Liver (tissue), 9 donors: ENCODE results near the gene VAMP4. TPM values are rescaled to one million over a fixed set of nuclear protein-coding genes. Genes with fewer than 3 reads are reported as not detected.

Source experiments
- DNase-seq: peaks from one replicate; pipeline ENCODE4 v3.0.0-alpha.2; 2017; ENCODE audit warnings: low spot score
- H3K27ac ChIP-seq, 2 donors: one replicate each; pipeline ENCODE4 v1.7.0; 2013; ENCODE audit warnings: inconsistent platforms in 2 of 2, low read length in 2 of 2, control low read depth in 1 of 2, low read depth in 1 of 2, mild to moderate bottlenecking in 1 of 2
- H3K27me3 ChIP-seq, 4 donors: one replicate each; pipeline versions ENCODE4 v1.6.1 to v1.7.0; 2013; ENCODE audit warnings: low read length in 3 of 4, inconsistent platforms in 1 of 4, mild to moderate bottlenecking in 1 of 4, moderate library complexity in 1 of 4; ENCODE audit not compliant: control insufficient read depth in 4 of 4, insufficient read depth in 4 of 4
- H3K36me3 ChIP-seq, 4 donors: one replicate each; pipeline versions ENCODE4 v1.6.1 to v1.7.0; 2013; ENCODE audit warnings: low read length in 3 of 4, mild to moderate bottlenecking in 3 of 4, low read depth in 1 of 4, moderate library complexity in 1 of 4; ENCODE audit not compliant: control insufficient read depth in 4 of 4, insufficient read depth in 3 of 4
- H3K4me1 ChIP-seq, 4 donors: one replicate each; pipeline versions ENCODE4 v1.6.1 to v1.7.0; 2013; ENCODE audit warnings: low read length in 3 of 4, mild to moderate bottlenecking in 3 of 4, moderate library complexity in 1 of 4; ENCODE audit not compliant: control insufficient read depth in 4 of 4, insufficient read depth in 4 of 4
- H3K4me3 ChIP-seq, 3 donors: one replicate each; pipeline versions ENCODE4 v1.6.1 to v1.7.0; 2013; ENCODE audit warnings: low read length in 3 of 3, control low read depth in 1 of 3, low read depth in 1 of 3, mild to moderate bottlenecking in 1 of 3
- H3K9ac ChIP-seq, 2 donors: one replicate each; pipeline ENCODE4 v1.7.0; 2013; ENCODE audit warnings: low read length in 2 of 2, mild to moderate bottlenecking in 2 of 2, moderate library complexity in 2 of 2, control low read depth in 1 of 2, low read depth in 1 of 2
- H3K9me3 ChIP-seq, 4 donors: one replicate each; pipeline versions ENCODE4 v1.6.1 to v1.7.0; 2013; ENCODE audit warnings: low read length in 3 of 4; ENCODE audit not compliant: control insufficient read depth in 4 of 4
- ATF3 ChIP-seq: IDR thresholded peaks from 2 replicates; pipeline ENCODE4 v1.6.1; 2016; ENCODE audit warnings: antibody characterized with exemption
- CTCF ChIP-seq: fragments of 150-350 bp; IDR thresholded peaks from 2 replicates; pipeline ENCODE4 v1.5.1; 2017; ENCODE audit warnings: improper control_type of control experiment, low read depth, low read length; ENCODE audit not compliant: missing input control
- EGR1 ChIP-seq, 2 donors: IDR thresholded peaks; 2 replicates each; pipeline ENCODE4 v1.6.1; 2016 to 2018; ENCODE audit warnings: antibody characterized with exemption in 2 of 2, low read depth in 2 of 2
- FOXA1 ChIP-seq: IDR thresholded peaks from 2 replicates; pipeline ENCODE4 v1.6.1; 2016; ENCODE audit warnings: antibody characterized with exemption
- FOXA2 ChIP-seq: IDR thresholded peaks from 2 replicates; pipeline ENCODE4 v1.6.1; 2016; ENCODE audit warnings: antibody characterized with exemption
- GABPA ChIP-seq, 2 donors: IDR thresholded peaks in 1 of 2; conservative IDR thresholded peaks in 1 of 2; 2 replicates each; pipeline ENCODE4 v1.6.1; 2016; ENCODE audit warnings: antibody characterized with exemption in 2 of 2, mild to moderate bottlenecking in 1 of 2, moderate library complexity in 1 of 2
- HNF4A ChIP-seq, 2 donors: conservative IDR thresholded peaks; 2 replicates each; pipeline ENCODE4 v1.6.1; 2016; ENCODE audit warnings: antibody characterized with exemption in 2 of 2, mild to moderate bottlenecking in 2 of 2
- HNF4G ChIP-seq: IDR thresholded peaks from 2 replicates; pipeline ENCODE4 v1.6.1; 2016; ENCODE audit warnings: antibody characterized with exemption
- JUND ChIP-seq, 2 donors: IDR thresholded peaks; 2 replicates each; pipeline ENCODE4 v1.6.1; 2016; ENCODE audit warnings: antibody characterized with exemption in 2 of 2
- MAX ChIP-seq: IDR thresholded peaks from 2 replicates; pipeline ENCODE4 v1.6.1; 2016; ENCODE audit warnings: antibody characterized with exemption
- NR2F2 ChIP-seq: IDR thresholded peaks from 2 replicates; pipeline ENCODE4 v1.6.1; 2016; ENCODE audit warnings: antibody characterized with exemption
- RAD21 ChIP-seq, 2 donors: IDR thresholded peaks; 2 replicates each; pipeline ENCODE4 v1.6.1; 2016; ENCODE audit warnings: antibody characterized with exemption in 2 of 2, mild to moderate bottlenecking in 2 of 2
- REST ChIP-seq: IDR thresholded peaks from 2 replicates; pipeline ENCODE4 v1.6.1; 2016; ENCODE audit warnings: antibody characterized with exemption, mild to moderate bottlenecking
- RXRA ChIP-seq, 2 donors: IDR thresholded peaks; 2 replicates each; pipeline ENCODE4 v1.6.1; 2017 to 2018; ENCODE audit warnings: antibody characterized with exemption in 2 of 2, mild to moderate bottlenecking in 1 of 2
- SP1 ChIP-seq: IDR thresholded peaks from 2 replicates; pipeline ENCODE4 v1.6.1; 2018; ENCODE audit warnings: antibody characterized with exemption, mild to moderate bottlenecking
- TAF1 ChIP-seq: conservative IDR thresholded peaks from 2 replicates; pipeline ENCODE4 v1.6.1; 2016; ENCODE audit warnings: antibody characterized with exemption, mild to moderate bottlenecking
- YY1 ChIP-seq: IDR thresholded peaks from 2 replicates; pipeline ENCODE4 v1.6.1; 2016; ENCODE audit warnings: antibody characterized with exemption, mild to moderate bottlenecking
- ZBTB33 ChIP-seq: IDR thresholded peaks from 2 replicates; pipeline ENCODE4 v1.6.1; 2016; ENCODE audit warnings: antibody characterized with exemption
- WGBS: extraction: QIAGEN DNeasy Blood & Tissue Kit; methylation state at CpG from one replicate; pipeline ENCODE4 v1.1.7; 2013; 5-methylcytosine and 5-hydroxymethylcytosine counted together
- polyA plus RNA-seq, 2 donors: library from polyadenylated mRNA; stranded (reverse) in 1 of 2; unstranded in 1 of 2; fragments of 200-250 nt in 1 of 2; fragments of >200 nt in 1 of 2; fragmentation: Nextera tagmentation in 1 of 2; extraction: Ambion mirVana in 1 of 2; gene quantifications; one replicate each; pipeline versions ENCODE4 v1.2.1 to v1.2.3, GENCODE V29; 2013 to 2015
- total RNA-seq, 2 donors: library from RNA; depleted of rRNA; stranded (reverse); fragments of >200 nt; gene quantifications; one replicate each; pipeline ENCODE4 v1.2.3, GENCODE V29; 2014
- donor health status: healthy.
- donor health status: healthy.
- donor health status: healthy.
- donor health status: healthy.
- donor health status: healthy.

The VAMP4 gene
- total and polyA plus RNA-seq, 4 donors: 4.0 to 6.1 (median 4.8) TPM

- Histone ChIP-seq H3K9ac (no peak overlapping the region), H3K9me3 (no peaks in the 10 kb centered on the region), H3K27ac (no peak overlapping the region), H3K4me1 (no peaks in the 10 kb centered on the region), H3K36me3 (no peaks in the 10 kb centered on the region), H3K27me3 (no peaks in the 10 kb centered on the region), H3K4me3 (no peak overlapping the region)
- 88% methylated on average over 7 of the region's 7 CpGs for WGBS
- TF ChIP-seq SP1 (no peak), REST (no peak), YY1 (no peak), TAF1 (no peak), JUND (IDR thresholded peaks at IDR 0.05) (no peak), ZBTB33 (no peak), EGR1 (IDR thresholded peaks at IDR 0.05; ENCODE audit: low read depth in 2 of 2) (no peak), RAD21 (IDR thresholded peaks at IDR 0.05) (no peak), FOXA1 (no peak), FOXA2 (no peak), RXRA (IDR thresholded peaks at IDR 0.05) (no peak), HNF4G (no peak), ATF3 (no peak), HNF4A (conservative IDR thresholded peaks at IDR 0.05) (no peak), CTCF (no peak), MAX (no peak), NR2F2 (no peak), GABPA (IDR thresholded peaks at IDR 0.05 in 1 of 2, conservative IDR thresholded peaks at IDR 0.05 in 1 of 2) (no peak)
- DNase-seq: no peak
Measured at GRCh38 chr1:171663036-171663853, 78.6 kb downstream of the VAMP4 start.
